HUES64 (cell line): ENCODE measurements around the gene U2SURP.
"Not testable (repeated sequence)": the region's sequence is repeated elsewhere in the genome, so short reads cannot be mapped to it uniquely, and the experiment has no call there.

Source experiments
- H3K27ac ChIP-seq: 2 replicates; pipeline ENCODE4 v1.7.0; 2013; ENCODE audit warnings: low read depth, low read length, inconsistent platforms
- H3K27me3 ChIP-seq: 2 replicates; pipeline ENCODE4 v1.6.1; 2013; ENCODE audit warnings: mild to moderate bottlenecking, low read length; ENCODE audit not compliant: insufficient read depth
- H3K36me3 ChIP-seq: 2 replicates; pipeline ENCODE4 v1.6.1; 2013; ENCODE audit warnings: mild to moderate bottlenecking, low read length; ENCODE audit not compliant: insufficient read depth
- H3K4me1 ChIP-seq: 2 replicates; pipeline ENCODE4 v1.6.1; 2013; ENCODE audit warnings: mild to moderate bottlenecking, low read length, moderate library complexity; ENCODE audit not compliant: insufficient read depth
- H3K4me3 ChIP-seq: 2 replicates; pipeline ENCODE4 v1.5.1; 2013; ENCODE audit warnings: mild to moderate bottlenecking, low read length, moderate library complexity
- H3K9ac ChIP-seq: 2 replicates; pipeline ENCODE4 v1.6.1; 2013; ENCODE audit warnings: mild to moderate bottlenecking, low read depth, low read length
- H3K9me3 ChIP-seq: 2 replicates; pipeline ENCODE4 v1.6.1; 2013; ENCODE audit warnings: low read depth, low read length; ENCODE audit not compliant: insufficient read depth
- WGBS: fragments of 150-250, 120-280 bp; methylation state at CpG from one replicate; pipeline ENCODE4 v1.1.7; 2013; ENCODE audit warnings: missing lambda C conversion rate; 5-methylcytosine and 5-hydroxymethylcytosine counted together

Gene U2SURP

GRCh38 chr3:142981108-142981507, 20.3 kb upstream of the U2SURP start:
- H3K27me3 ChIP-seq = no peaks in the 10 kb centered on the region
- H3K27ac ChIP-seq = no peak overlapping the region
- no peaks in the 10 kb centered on the region for H3K9me3 ChIP-seq
- peaks cover 14% of the 10 kb centered on the region for H3K4me1 ChIP-seq
- no peak overlapping the region for H3K4me3 ChIP-seq
- no peak overlapping the region for H3K9ac ChIP-seq
- no peaks in the 10 kb centered on the region for H3K36me3 ChIP-seq
- WGBS = 83% methylated on average over 3 of the region's 3 CpGs

GRCh38 chr3:142982038-142982773, 19.2 kb upstream of the U2SURP start:
- Histone ChIP-seq H3K36me3 (no peaks in the 10 kb centered on the region), H3K9me3 (no peaks in the 10 kb centered on the region), H3K27ac (no peak overlapping the region), H3K27me3 (no peaks in the 10 kb centered on the region), H3K4me1 (peaks cover 14% of the 10 kb centered on the region), H3K4me3 (no peak overlapping the region; the same call in 1 of the 2 replicates), H3K9ac (peak overlapping the region; percentile 45; the same call in 1 of the 2 replicates)
- WGBS = 71% methylated on average over 3 of the region's 7 CpGs

GRCh38 chr3:142983318-142983717, 18.1 kb upstream of the U2SURP start:
- Histone ChIP-seq H3K27me3 (no peaks in the 10 kb centered on the region), H3K4me3 (no peak overlapping the region), H3K9me3 (no peaks in the 10 kb centered on the region), H3K36me3 (no peaks in the 10 kb centered on the region), H3K9ac (no peak overlapping the region), H3K27ac (no peak overlapping the region), H3K4me1 (peaks cover 14% of the 10 kb centered on the region)
- 91% methylated on average over 2 of the region's 2 CpGs for WGBS

GRCh38 chr3:142984255-142984654, 17.1 kb upstream of the U2SURP start:
- no peaks in the 10 kb centered on the region for H3K9me3 ChIP-seq
- no peak overlapping the region for H3K9ac ChIP-seq
- H3K27me3 ChIP-seq = no peaks in the 10 kb centered on the region
- H3K27ac ChIP-seq = no peak overlapping the region
- no peak overlapping the region for H3K4me3 ChIP-seq
- H3K36me3 ChIP-seq = no peaks in the 10 kb centered on the region
- H3K4me1 ChIP-seq = peaks cover 14% of the 10 kb centered on the region
- 95% methylated on average over 3 of the region's 3 CpGs for WGBS

- H3K9me3 ChIP-seq = no peaks in the 10 kb centered on the region
- 81% methylated on average over 5 of the region's 5 CpGs for WGBS
- no peak overlapping the region for H3K4me3 ChIP-seq
- no peak overlapping the region for H3K9ac ChIP-seq
- H3K27me3 ChIP-seq = no peaks in the 10 kb centered on the region
- H3K36me3 ChIP-seq = no peaks in the 10 kb centered on the region
- H3K27ac ChIP-seq = no peak overlapping the region
- peaks cover 3% of the 10 kb centered on the region for H3K4me1 ChIP-seq
Measured at GRCh38 chr3:142987080-142987700, 14.2 kb upstream of the U2SURP start.

- H3K27me3 ChIP-seq = no peaks in the 10 kb centered on the region
- no peak overlapping the region for H3K27ac ChIP-seq
- H3K9ac ChIP-seq = no peak overlapping the region
- no peak overlapping the region for H3K4me3 ChIP-seq
- no peaks in the 10 kb centered on the region for H3K4me1 ChIP-seq
- no peaks in the 10 kb centered on the region for H3K36me3 ChIP-seq
- WGBS = 42% methylated on average over 7 of the region's 7 CpGs
- H3K9me3 ChIP-seq = no peaks in the 10 kb centered on the region
Measured at GRCh38 chr3:142987707-142988106, 13.7 kb upstream of the U2SURP start.

- H3K36me3 ChIP-seq, H3K9me3 ChIP-seq, H3K4me1 ChIP-seq, H3K9ac ChIP-seq, H3K27me3 ChIP-seq, H3K4me3 ChIP-seq, H3K27ac ChIP-seq: not testable (repeated sequence)
- 100% methylated on average over 2 of the region's 2 CpGs for WGBS
Measured at GRCh38 chr3:142988221-142988620, 13.1 kb upstream of the U2SURP start.

GRCh38 chr3:142988826-142989225, 12.5 kb upstream of the U2SURP start:
- WGBS = no CpG with 5 or more reads among the region's 3 CpGs
- not testable (repeated sequence) for H3K27me3 ChIP-seq, H3K27ac ChIP-seq

GRCh38 chr3:142990721-142991120, 10.6 kb upstream of the U2SURP start:
- no peak overlapping the region for H3K27ac ChIP-seq
- WGBS = 94% methylated on average over 5 of the region's 5 CpGs
- no peaks in the 10 kb centered on the region for H3K9me3 ChIP-seq
- no peak overlapping the region for H3K9ac ChIP-seq
- H3K27me3 ChIP-seq = no peaks in the 10 kb centered on the region
- no peaks in the 10 kb centered on the region for H3K4me1 ChIP-seq
- no peak overlapping the region for H3K4me3 ChIP-seq
- H3K36me3 ChIP-seq = no peaks in the 10 kb centered on the region

More at GRCh38 chr3:142988826-142989225, 12.5 kb upstream of the U2SURP start:
- not testable (repeated sequence) for H3K36me3 ChIP-seq, H3K4me1 ChIP-seq, H3K9me3 ChIP-seq, H3K9ac ChIP-seq, H3K4me3 ChIP-seq

- H3K4me3 ChIP-seq = no peak overlapping the region
- no peak overlapping the region for H3K9ac ChIP-seq
- 90% methylated on average over 7 of the region's 7 CpGs for WGBS
- no peaks in the 10 kb centered on the region for H3K36me3 ChIP-seq
- no peaks in the 10 kb centered on the region for H3K27me3 ChIP-seq
- H3K27ac ChIP-seq = no peak overlapping the region
- H3K9me3 ChIP-seq = no peaks in the 10 kb centered on the region
- no peaks in the 10 kb centered on the region for H3K4me1 ChIP-seq
Measured at GRCh38 chr3:142992323-142992722, 9.0 kb upstream of the U2SURP start.

- no peak overlapping the region for H3K4me3 ChIP-seq
- H3K27ac ChIP-seq = no peak overlapping the region
- 22% methylated on average over 4 of the region's 4 CpGs for WGBS
- H3K27me3 ChIP-seq = no peaks in the 10 kb centered on the region
- no peaks in the 10 kb centered on the region for H3K9me3 ChIP-seq
- no peak overlapping the region for H3K9ac ChIP-seq
- H3K36me3 ChIP-seq = no peaks in the 10 kb centered on the region
- H3K4me1 ChIP-seq = no peaks in the 10 kb centered on the region
Measured at GRCh38 chr3:142993958-142994442, 7.4 kb upstream of the U2SURP start.
